OCI-LY7 (cell line): ENCODE data around the gene SLC30A2. TPM values are rescaled to one million over a fixed set of nuclear protein-coding genes. Genes with fewer than 3 reads are reported as not detected.

Source experiments
- BruUV-seq: library from RNA; stranded (reverse); fragments of 400-500 nt; replicated peaks from 2 replicates; lab custom pipeline; 2021; lab: Mats Ljungman, UMichigan
- CTCF ChIA-PET: fragments of 300-600 bp; sonication (Branson Sonifier 250); formaldehyde crosslinking; loops from one replicate; lab custom pipeline; 2022; ENCODE audit warnings: antibody characterized with exemption; ENCODE audit not compliant: unreplicated experiment; lab: Charles Lee
- POLR2A ChIA-PET: fragments of 300-600 bp; sonication (Branson Sonifier 250); formaldehyde crosslinking; loops from one replicate; lab custom pipeline; 2022; ENCODE audit warnings: antibody characterized with exemption; lab: Charles Lee
- DNase-seq: peaks from one replicate; pipeline ENCODE4 v3.0.0-alpha.2; 2015; ENCODE audit warnings: low spot score
- H2AFZ ChIP-seq: fragments of 200-600 bp; sonication (generic), shearing (Covaris generic); 2 replicates; pipeline ENCODE4 v1.6.1; 2014; ENCODE audit warnings: mild to moderate bottlenecking, antibody characterized with exemption, low read length, moderate library complexity
- H3K27ac ChIP-seq: fragments of 200-600 bp; sonication (generic); 2 replicates; pipeline ENCODE4 v1.5.1; 2014; ENCODE audit warnings: mixed run types, low read depth, mild to moderate bottlenecking, moderate library complexity, low read length, inconsistent platforms; ENCODE audit not compliant: poor library complexity, severe bottlenecking
- H3K36me3 ChIP-seq: fragments of 200-600 bp; sonication (generic); 2 replicates; pipeline ENCODE4 v1.6.1; 2014; ENCODE audit warnings: mild to moderate bottlenecking, antibody characterized with exemption, low read length, moderate library complexity, mixed read lengths; ENCODE audit not compliant: insufficient read depth
- H3K4me1 ChIP-seq: fragments of 200-600 bp; sonication (generic); 2 replicates; pipeline ENCODE4 v1.5.1; 2014; ENCODE audit warnings: mild to moderate bottlenecking, low read length; ENCODE audit not compliant: insufficient read depth, poor library complexity, severe bottlenecking
- H3K4me2 ChIP-seq: fragments of 200-600 bp; sonication (generic); 2 replicates; pipeline ENCODE4 v1.6.1; 2014; ENCODE audit warnings: mild to moderate bottlenecking, low read length
- H3K4me3 ChIP-seq: fragments of 200-600 bp; sonication (generic); 2 replicates; pipeline ENCODE4 v1.5.1; 2014; ENCODE audit warnings: mild to moderate bottlenecking, low read depth, low read length; ENCODE audit not compliant: poor library complexity, severe bottlenecking
- H3K79me2 ChIP-seq: fragments of 200-600 bp; sonication (generic); 2 replicates; pipeline ENCODE4 v1.6.1; 2016; ENCODE audit warnings: low read depth, mild to moderate bottlenecking, low read length, moderate library complexity, mixed read lengths; ENCODE audit not compliant: insufficient read depth
- H3K9me2 ChIP-seq: fragments of 200-600 bp; sonication (generic); 2 replicates; pipeline ENCODE4 v1.6.1; 2016; ENCODE audit warnings: mild to moderate bottlenecking, low read length, mixed read lengths; ENCODE audit not compliant: insufficient read depth
- H3K9me3 ChIP-seq: fragments of 200-600 bp; sonication (generic); 2 replicates; pipeline ENCODE4 v1.6.1; 2014; ENCODE audit warnings: mild to moderate bottlenecking, mixed run types, low read length, mixed read lengths
- H4K20me1 ChIP-seq: fragments of 200-600 bp; sonication (generic); 2 replicates; pipeline ENCODE4 v1.6.1; 2014; ENCODE audit warnings: mild to moderate bottlenecking, antibody characterized with exemption, low read length, moderate library complexity, mixed read lengths; ENCODE audit not compliant: insufficient read depth
- CTCF ChIP-seq: fragments of 200-600 bp; sonication (generic); conservative IDR thresholded peaks from 2 replicates; pipeline ENCODE4 v1.5.1; 2014; ENCODE audit warnings: mild to moderate bottlenecking, antibody characterized with exemption, low read length, moderate library complexity, mixed read lengths
- EZH2phosphoT487 ChIP-seq: fragments of 200-600 bp; sonication (generic); IDR thresholded peaks from 2 replicates; pipeline ENCODE4 v1.6.1; 2018; ENCODE audit warnings: low read depth, borderline replicate concordance, mild to moderate bottlenecking, mixed run types, antibody characterized with exemption, low read length, moderate library complexity, mixed read lengths
- intact Hi-C: fragments of 100-400 bp; cut with micrococcal nuclease; formaldehyde crosslinking; loops from one replicate; pipeline ENCODE4 v1.10.0; 2022; ENCODE audit not compliant: unreplicated experiment
- total RNA-seq, 2 experiments: library from RNA; depleted of rRNA in 1 of 2; stranded (reverse); fragments of >200 nt in 1 of 2; shearing (Covaris generic) in 1 of 2; gene quantifications; 2 replicates each; pipeline ENCODE4 v1.2.3, GENCODE V29; 2014 to 2022

The SLC30A2 gene
- total RNA-seq, 2 experiments from 2014 or later = not detected

DNA sequence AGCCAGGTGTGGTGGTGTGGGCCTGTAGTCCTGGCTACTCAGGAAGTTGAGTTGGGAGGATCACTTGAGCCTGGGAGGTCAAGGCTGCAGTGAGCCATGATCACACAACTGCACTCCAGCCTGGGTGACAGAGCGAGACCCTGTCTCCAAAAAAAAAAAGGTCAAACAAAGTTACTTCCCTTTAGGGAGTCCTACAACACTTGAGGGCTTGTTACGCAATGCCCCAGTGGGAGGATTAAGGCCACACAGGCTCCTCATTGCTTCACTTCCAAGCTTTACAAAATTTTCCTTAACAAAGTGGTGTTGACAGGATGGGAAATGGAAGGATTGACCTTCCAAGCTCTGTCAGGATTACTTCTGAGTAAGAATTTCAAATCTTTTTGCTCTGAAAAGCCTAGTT lies 30.6 kb downstream of the SLC30A2 start:
- intact Hi-C loops = no loop called here
- H4K20me1 ChIP-seq = no peaks in the 10 kb centered on the region
- no peak overlapping the region for H2AFZ ChIP-seq
- CTCF ChIA-PET = no interaction called here
- BruUV-seq = no TSS peak
- DNase-seq = no peak
- no peaks in the 10 kb centered on the region for H3K4me1 ChIP-seq
- no peak overlapping the region for H3K4me2 ChIP-seq
- H3K79me2 ChIP-seq = no peaks in the 10 kb centered on the region
- H3K9me3 ChIP-seq = no peaks in the 10 kb centered on the region
- no peaks in the 10 kb centered on the region for H3K9me2 ChIP-seq
- no peak overlapping the region for H3K27ac ChIP-seq
- H3K4me3 ChIP-seq = no peak overlapping the region
- no peak for TF ChIP-seq EZH2phosphoT487
- TF ChIP-seq CTCF = no peak
- no peaks in the 10 kb centered on the region for H3K36me3 ChIP-seq
- POLR2A ChIA-PET = no interaction called here

- H3K27ac ChIP-seq = no peak overlapping the region
- H2AFZ ChIP-seq = no peak overlapping the region
- ChIA-PET POLR2A (interaction anchor here (0.6 to 1.1 kb wide), 2 partner anchors 11 to 37 kb away, joined by 3 read pairs; no protein-coding TSS in a partner anchor), CTCF (no interaction called here)
- TF ChIP-seq CTCF (no peak), EZH2phosphoT487 (no peak)
- no peaks in the 10 kb centered on the region for H3K9me3 ChIP-seq
- no peaks in the 10 kb centered on the region for H3K9me2 ChIP-seq
- H4K20me1 ChIP-seq = no peaks in the 10 kb centered on the region
- H3K4me3 ChIP-seq = no peak overlapping the region
- no peak overlapping the region for H3K4me2 ChIP-seq
- no peaks in the 10 kb centered on the region for H3K79me2 ChIP-seq
- intact Hi-C loops = no loop called here
- no peak for DNase-seq
- no TSS peak for BruUV-seq
- no peaks in the 10 kb centered on the region for H3K4me1 ChIP-seq
- H3K36me3 ChIP-seq = no peaks in the 10 kb centered on the region
Observed at GRCh38 chr1:26014179-26014578, 31.7 kb downstream of the SLC30A2 start.

DNA sequence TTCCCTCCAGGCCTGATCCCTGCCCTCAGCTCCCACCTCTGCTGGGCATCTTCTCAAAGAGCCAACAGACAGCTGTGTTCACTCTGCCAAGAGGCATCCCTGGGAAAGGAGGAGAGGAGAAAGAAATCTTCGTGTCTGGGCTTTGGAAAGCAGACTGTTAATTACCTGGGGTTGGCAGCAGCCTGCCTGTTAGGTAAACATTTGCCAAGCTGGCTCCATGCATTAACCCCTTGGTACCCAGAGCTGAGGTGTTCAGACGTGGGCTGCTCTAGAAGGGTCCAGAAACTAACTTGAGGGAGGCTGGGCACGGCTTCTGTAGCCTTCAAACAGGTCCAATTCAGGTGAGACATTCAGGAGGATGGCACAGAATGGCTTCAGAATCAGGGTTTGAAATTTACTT lies 33.1 kb downstream of the SLC30A2 start:
- Histone ChIP-seq H3K27ac (no peak overlapping the region), H3K79me2 (no peaks in the 10 kb centered on the region), H3K4me2 (no peak overlapping the region), H3K9me2 (no peaks in the 10 kb centered on the region), H3K4me3 (no peak overlapping the region), H3K4me1 (no peaks in the 10 kb centered on the region), H3K9me3 (no peaks in the 10 kb centered on the region), H4K20me1 (no peaks in the 10 kb centered on the region), H2AFZ (no peak overlapping the region), H3K36me3 (no peaks in the 10 kb centered on the region)
- intact Hi-C loops = no loop called here
- ChIA-PET POLR2A (no interaction called here), CTCF (no interaction called here)
- no peak for DNase-seq
- TF ChIP-seq EZH2phosphoT487 (no peak), CTCF (no peak)
- no TSS peak for BruUV-seq
